ENCODE measurements around the gene DGKI. TPM values are rescaled to one million over a fixed set of nuclear protein-coding genes. Genes with fewer than 3 reads are reported as not detected.
A peak's percentile ranks its signal among the peaks of the same experiment; 100 is the strongest.

The DGKI gene
- total and polyA plus RNA-seq, 9 of the 15 experiments (the other 6 are each of a cell fraction or from before 2014, with no cell fraction given): 0.11 to 0.54 (median 0.15) TPM; not detected in 5

GRCh38 chr7:137846549-137846826 lies 286 bp downstream of the DGKI start:
- POLR2A ChIA-PET: no interaction called here
- Histone ChIP-seq H3K4me1 (replicated peaks in 1 of 2; ENCODE audit: control insufficient read depth in 2 of 2, insufficient read depth in 2 of 2, low read length in 2 of 2) (peaks cover 0 to 8% of the 10 kb centered on the region in 2 experiments; a peak in 1 of 5 replicates), H3K27ac (ENCODE audit: extremely low read depth, low read depth, low read length) (no peak overlapping the region), H3K9me1 (ENCODE audit: control insufficient read depth, insufficient read depth, low read length) (no peaks in the 10 kb centered on the region), H4K20me1 (replicated peaks; ENCODE audit: control insufficient read depth, insufficient read depth, low read length) (no peaks in the 10 kb centered on the region), H3K79me2 (ENCODE audit: control insufficient read depth, insufficient read depth, low read length) (no peaks in the 10 kb centered on the region), H2AFZ (ENCODE audit: low read depth, low read length) (no peak overlapping the region), H3K4me3 (no peak overlapping the region), H3K9me3 (replicated peaks; ENCODE audit: control insufficient read depth, insufficient read depth, low read depth, low read length) (no peaks in the 10 kb centered on the region), H3K9ac (ENCODE audit: insufficient read depth in 1 of 2, low read depth in 2 of 2, low read length in 2 of 2) (no peak overlapping the region), H3K4me2 (ENCODE audit: insufficient read depth, low read length) (no peak overlapping the region), H3K36me3 (ENCODE audit: control insufficient read depth, insufficient read depth, low read length) (no peaks in the 10 kb centered on the region), H3K27me3 (ENCODE audit: control insufficient read depth in 2 of 2, insufficient read depth in 2 of 2, low read length in 2 of 2) (peaks cover 39 to 47% of the 10 kb centered on the region in 2 experiments)
- CTCF ChIA-PET (ENCODE audit: low intra/inter-chr PET ratio): no interaction called here
- no TSS peak for BruUV-seq (replicated peaks)
- peak; percentile 4 for TF ChIP-seq CCNT2 (IDR thresholded peaks at IDR 0.05; ENCODE audit: borderline replicate concordance, extremely low read depth, insufficient read length, low read depth, low read length)
- no peak for TF ChIP-seq U2AF1 (optimal IDR thresholded peaks at IDR 0.05; ENCODE audit: low read depth, low read length)
- DNase-seq (ENCODE audit: extremely low read depth in 1 of 4, low spot score in 3 of 4) (no peak), ATAC-seq (no peak), FAIRE-seq (no peak)
- in situ Hi-C loops (cut with MboI) (no loop called here), intact Hi-C loops (cut with micrococcal nuclease) (no loop called here)
- WGBS (ENCODE audit: insufficient coverage, low coverage, missing lambda C conversion rate): 14% methylated on average over 15 of the region's 47 CpGs

DNA sequence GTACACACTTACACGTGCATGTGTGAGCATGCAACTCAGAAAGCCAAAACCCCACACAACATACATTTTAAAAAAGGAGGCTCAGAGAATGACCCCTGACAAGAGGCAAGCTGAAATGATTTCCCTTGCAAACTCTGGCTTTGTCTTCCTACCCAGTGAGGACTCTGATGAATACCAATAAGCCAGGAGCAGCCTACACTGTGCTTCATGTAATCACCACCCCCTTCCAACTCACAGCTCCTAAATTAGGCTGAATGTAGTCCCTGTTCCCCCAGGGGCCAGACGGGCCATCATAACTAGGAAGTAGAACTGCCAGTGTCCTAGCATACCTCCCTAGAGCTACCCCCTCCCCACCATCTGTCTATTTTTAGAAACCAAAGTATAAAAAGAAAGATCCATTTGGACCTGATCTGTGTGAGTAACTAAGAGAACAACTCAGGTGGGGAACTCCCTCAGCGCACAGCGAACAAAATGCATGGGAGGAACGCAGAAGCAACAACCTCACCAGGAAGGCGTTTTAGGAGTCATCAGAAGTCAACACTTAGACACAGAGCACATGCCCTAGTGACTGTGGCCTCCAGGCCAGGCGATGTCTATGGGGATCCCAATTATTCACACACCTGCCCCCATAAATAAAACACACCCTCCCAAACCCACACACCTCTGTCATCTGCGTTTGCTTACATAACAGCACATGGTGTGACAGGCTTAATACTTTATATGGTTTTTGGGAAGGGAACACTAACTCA lies 1.9 kb downstream of the DGKI start:
- ChIA-PET POLR2A (interaction anchor here (0.6 to 1.2 kb wide), 4 partner anchors 17 to 296 kb away, joined by 3 to 4 read pairs (median 4); no protein-coding TSS in a partner anchor), CTCF (ENCODE audit: low intra/inter-chr PET ratio) (no interaction called here)
- FAIRE-seq (no peak), ATAC-seq (no peak), DNase-seq (ENCODE audit: extremely low read depth in 1 of 4, low spot score in 3 of 4) (no peak)
- Histone ChIP-seq H3K4me3 (no peak overlapping the region), H2AFZ (ENCODE audit: low read depth, low read length) (no peak overlapping the region), H3K9me3 (replicated peaks; ENCODE audit: control insufficient read depth, insufficient read depth, low read depth, low read length) (no peaks in the 10 kb centered on the region), H3K79me2 (ENCODE audit: control insufficient read depth, insufficient read depth, low read length) (no peaks in the 10 kb centered on the region), H3K9me1 (ENCODE audit: control insufficient read depth, insufficient read depth, low read length) (no peaks in the 10 kb centered on the region), H4K20me1 (replicated peaks; ENCODE audit: control insufficient read depth, insufficient read depth, low read length) (no peaks in the 10 kb centered on the region), H3K4me1 (replicated peaks in 1 of 2; ENCODE audit: control insufficient read depth in 2 of 2, insufficient read depth in 2 of 2, low read length in 2 of 2) (peaks cover 0 to 8% of the 10 kb centered on the region in 2 experiments; a peak in 1 of 5 replicates), H3K9ac (ENCODE audit: insufficient read depth in 1 of 2, low read depth in 2 of 2, low read length in 2 of 2) (no peak overlapping the region), H3K4me2 (ENCODE audit: insufficient read depth, low read length) (no peak overlapping the region), H3K27me3 (ENCODE audit: control insufficient read depth in 2 of 2, insufficient read depth in 2 of 2, low read length in 2 of 2) (peaks cover 43 to 47% of the 10 kb centered on the region in 2 experiments), H3K27ac (ENCODE audit: extremely low read depth, low read depth, low read length) (no peak overlapping the region), H3K36me3 (ENCODE audit: control insufficient read depth, insufficient read depth, low read length) (no peaks in the 10 kb centered on the region)
- WGBS (ENCODE audit: insufficient coverage, low coverage, missing lambda C conversion rate): 4% methylated on average over 8 of the region's 8 CpGs
- intact Hi-C loops (cut with micrococcal nuclease) (no loop called here), in situ Hi-C loops (cut with MboI) (no loop called here)
- TF ChIP-seq ZFPM2 (CRISPR knock-in tag; IDR thresholded peaks at IDR 0.05) (no peak), ZC3H11A (IDR thresholded peaks at IDR 0.05; ENCODE audit: low read depth, low read length) (no peak), SRSF3 (IDR thresholded peaks at IDR 0.05; ENCODE audit: insufficient read depth, low read length) (no peak), EP300 (IDR thresholded peaks at IDR 0.05; ENCODE audit: low read length) (no peak)
- TF ChIP-seq, protein P1, sequence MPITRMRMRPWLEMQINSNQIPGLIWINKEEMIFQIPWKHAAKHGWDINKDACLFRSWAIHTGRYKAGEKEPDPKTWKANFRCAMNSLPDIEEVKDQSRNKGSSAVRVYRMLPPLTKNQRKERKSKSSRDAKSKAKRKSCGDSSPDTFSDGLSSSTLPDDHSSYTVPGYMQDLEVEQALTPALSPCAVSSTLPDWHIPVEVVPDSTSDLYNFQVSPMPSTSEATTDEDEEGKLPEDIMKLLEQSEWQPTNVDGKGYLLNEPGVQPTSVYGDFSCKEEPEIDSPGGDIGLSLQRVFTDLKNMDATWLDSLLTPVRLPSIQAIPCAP (CRISPR knock-in tag; IDR thresholded peaks at IDR 0.05; ENCODE audit: borderline replicate concordance): no peak
- no TSS peak for BruUV-seq (replicated peaks)
